Ovary (tissue), 9 donors: ENCODE data around the gene OTOP3. TPM values are rescaled to one million over a fixed set of nuclear protein-coding genes. Genes with fewer than 3 reads are reported as not detected.

Source experiments
- DNase-seq, 5 donors: peaks; one replicate each; pipeline ENCODE4 v3.0.0-alpha.2; 2019 to 2020
- H3K27ac ChIP-seq, 2 donors: fragments of 200-600 bp; one replicate each; pipeline versions ENCODE4 v1.5.1 to v1.8.0; 2019 to 2022
- H3K27me3 ChIP-seq: fragments of 200-600 bp; one replicate; pipeline ENCODE4 v1.8.0; 2022
- H3K36me3 ChIP-seq: fragments of 200-600 bp; sonication (generic); one replicate; pipeline ENCODE4 v1.5.1; 2019
- H3K4me1 ChIP-seq: one replicate; pipeline ENCODE4 v1.8.1; 2013; ENCODE audit warnings: mild to moderate bottlenecking, moderate library complexity; ENCODE audit not compliant: insufficient read depth
- H3K4me3 ChIP-seq: fragments of 200-600 bp; sonication (generic); one replicate; pipeline ENCODE4 v1.5.1; 2017
- H3K9me3 ChIP-seq, 2 donors: fragments of 200-600 bp in 1 of 2; sonication (generic) in 1 of 2; one replicate each; pipeline versions ENCODE4 v1.5.1 to v1.8.1; 2013 to 2019; ENCODE audit warnings: mild to moderate bottlenecking in 1 of 2, moderate library complexity in 1 of 2
- CTCF ChIP-seq, 3 donors: fragments of 450-650 bp in 2 of 3; fragments of 200-600 bp in 1 of 3; IDR thresholded peaks; one replicate each; pipeline versions ENCODE4 v1.5.1 to v1.8.0; 2016 to 2022; ENCODE audit warnings: antibody characterized with exemption in 3 of 3, mild to moderate bottlenecking in 1 of 3
- EP300 ChIP-seq: sonication (generic); formaldehyde crosslinking; IDR thresholded peaks from one replicate; pipeline ENCODE4 v1.6.1; 2017; ENCODE audit warnings: antibody characterized with exemption
- POLR2A ChIP-seq: fragments of 450-650 bp; IDR thresholded peaks from one replicate; pipeline ENCODE4 v1.6.1; 2017; ENCODE audit warnings: antibody characterized with exemption, mild to moderate bottlenecking, moderate library complexity
- WGBS, 3 donors: extraction: QIAGEN DNeasy Blood & Tissue Kit in 1 of 3; methylation state at CpG; one replicate each; pipeline versions ENCODE4 v1.1.5 to v1.1.7; 2013 to 2017; 5-methylcytosine and 5-hydroxymethylcytosine counted together
- intact Hi-C, 4 donors: fragments of 100-400 bp; cut with DNase I; formaldehyde crosslinking; loops; one replicate each; pipeline versions ENCODE4 v1.11.0 to v1.15.1; 2022 to 2023
- polyA plus RNA-seq, 2 donors: library from polyadenylated mRNA; stranded (reverse); fragments of 200-250 nt in 1 of 2; fragments of 350-450 nt in 1 of 2; fragmentation: Illumina TruSeq in 1 of 2; extraction: RNeasy Lipid Tissue Mini Kit (QIAGEN cat#74804) in 1 of 2; gene quantifications; one replicate each; pipeline ENCODE4 v1.2.3, GENCODE V29; 2013 to 2014
- total RNA-seq, 7 donors: library from RNA; depleted of rRNA in 2 of 7; stranded (reverse); fragments of >200 nt in 2 of 7; fragmentation: NEBNext Ultra II Directional in 3 of 7; extraction: Animal tissue kit (Norgen Biotek cat#: 25700) in 3 of 7; gene quantifications; one replicate each; pipeline versions ENCODE4 v1.1.0 to v1.2.4, GENCODE V29; 2016 to 2023
- donor health status: DM: no; HTN: no; CAD: no; lungs with moderate emphysema.
- donor health status: DM: no; HTN: no; CAD: no.
- donor health status: Bipolar disorder and iron deficiency.
- donor health status: DM: yes; HTN: yes; CAD: no.
- donor health status: DM: no; HTN: no; CAD: no.
- donor health status: DM: yes; HTN: yes; CAD: no.

OTOP3 gene
- total and polyA plus RNA-seq, 9 donors, result not detected

GRCh38 chr17:74992223-74992622 is 56.5 kb downstream of the OTOP3 start:
- intact Hi-C loops, result no loop called here
- H3K27me3 ChIP-seq, result no peaks in the 10 kb centered on the region
- no peak for DNase-seq
- WGBS, 3 donors, result 74 to 83% (median 77%) methylated on average over 2 of the region's 2 CpGs
- peaks cover 5% of the 10 kb centered on the region for H3K4me1 ChIP-seq
- no peak overlapping the region for H3K4me3 ChIP-seq
- no peak overlapping the region for H3K27ac ChIP-seq
- no peaks in the 10 kb centered on the region for H3K9me3 ChIP-seq
- no peak for TF ChIP-seq EP300
- no peak for TF ChIP-seq CTCF (IDR thresholded peaks at IDR 0.05)
- TF ChIP-seq POLR2A, result no peak
- no peaks in the 10 kb centered on the region for H3K36me3 ChIP-seq

GRCh38 chr17:74994440-74994839 is 58.7 kb downstream of the OTOP3 start:
- no peak overlapping the region for H3K4me3 ChIP-seq
- no peaks in the 10 kb centered on the region for H3K4me1 ChIP-seq
- no peak overlapping the region for H3K27ac ChIP-seq
- 53 to 67% (median 62%) methylated on average over 7 of the region's 7 CpGs for WGBS, 3 donors
- no peak for DNase-seq
- no peak for TF ChIP-seq CTCF (IDR thresholded peaks at IDR 0.05)
- no peak for TF ChIP-seq EP300
- no peak for TF ChIP-seq POLR2A
- H3K9me3 ChIP-seq, result no peaks in the 10 kb centered on the region
- H3K36me3 ChIP-seq, result no peaks in the 10 kb centered on the region
- no peaks in the 10 kb centered on the region for H3K27me3 ChIP-seq
- intact Hi-C loops, result no loop called here

- TF ChIP-seq CTCF (IDR thresholded peaks at IDR 0.05) (no peak), POLR2A (no peak), EP300 (no peak)
- Histone ChIP-seq H3K27me3 (no peaks in the 10 kb centered on the region), H3K9me3 (no peaks in the 10 kb centered on the region), H3K27ac (no peak overlapping the region), H3K4me3 (no peak overlapping the region), H3K4me1 (no peaks in the 10 kb centered on the region), H3K36me3 (no peaks in the 10 kb centered on the region)
- intact Hi-C loops, result no loop called here
- WGBS, 3 donors, result 68 to 74% (median 74%) methylated on average over 5 of the region's 5 CpGs
- no peak for DNase-seq
Observed at GRCh38 chr17:74995847-74996246, 60.1 kb downstream of the OTOP3 start.

GRCh38 chr17:74998783-74999182 is 63.1 kb downstream of the OTOP3 start:
- WGBS, 3 donors, result 81 to 89% (median 81%) methylated on average over 6 of the region's 6 CpGs
- TF ChIP-seq CTCF (IDR thresholded peaks at IDR 0.05) (no peak), POLR2A (no peak), EP300 (no peak)
- Histone ChIP-seq H3K4me3 (no peak overlapping the region), H3K27me3 (no peaks in the 10 kb centered on the region), H3K36me3 (no peaks in the 10 kb centered on the region), H3K27ac (no peak overlapping the region), H3K4me1 (no peaks in the 10 kb centered on the region), H3K9me3 (no peaks in the 10 kb centered on the region)
- intact Hi-C loops, result no loop called here
- no peak for DNase-seq

- Histone ChIP-seq H3K9me3 (no peaks in the 10 kb centered on the region), H3K27ac (no peak overlapping the region), H3K36me3 (no peaks in the 10 kb centered on the region), H3K27me3 (no peaks in the 10 kb centered on the region), H3K4me3 (no peak overlapping the region), H3K4me1 (no peaks in the 10 kb centered on the region)
- no peak for TF ChIP-seq CTCF (IDR thresholded peaks at IDR 0.05)
- TF ChIP-seq POLR2A, result no peak
- TF ChIP-seq EP300, result no peak
- DNase-seq, result no peak
- 88 to 92% (median 91%) methylated on average over 4 of the region's 4 CpGs for WGBS, 3 donors
- intact Hi-C loops, result no loop called here
Observed at GRCh38 chr17:74999523-74999922, 63.8 kb downstream of the OTOP3 start.
